Keratinocyte (primary cell): ENCODE measurements around the gene INSR.

Source experiments
- CTCF ChIP-seq, 3 experiments: IDR thresholded peaks in 1 of 3; conservative IDR thresholded peaks in 1 of 3; optimal IDR thresholded peaks in 1 of 3; 2 replicates in 2 of 3; 3 replicates in 1 of 3; pipeline versions ENCODE3 to v1.5.1; 2011; ENCODE audit warnings: low read length in 3 of 3, mild to moderate bottlenecking in 3 of 3, moderate library complexity in 2 of 3, control low read depth in 1 of 3, inconsistent platforms in 1 of 3; ENCODE audit not compliant: insufficient read depth in 2 of 3; ENCODE audit errors: extremely low read depth in 1 of 3
- EZH2 ChIP-seq: IDR thresholded peaks from one replicate; pipeline ENCODE4 v1.6.1; 2012; ENCODE audit warnings: inconsistent platforms, mild to moderate bottlenecking, low read length, moderate library complexity

GRCh38 chr19:7098096-7098495, 196.1 kb downstream of the INSR start:
- TF ChIP-seq CTCF (optimal IDR thresholded peaks at IDR 0.05 in 1 of 3, IDR thresholded peaks at IDR 0.05 in 1 of 3, conservative IDR thresholded peaks at IDR 0.05 in 1 of 3; ENCODE audit: extremely low read depth in 1 of 3, insufficient read depth in 2 of 3, low read length in 3 of 3) = no peak
- TF ChIP-seq EZH2 = no peak
